Endodermal cell (in vitro differentiated cells): ENCODE results near the gene EPC1. TPM values are rescaled to one million over a fixed set of nuclear protein-coding genes. Genes with fewer than 3 reads are reported as not detected.

Experiments
- DNase-seq: peaks from one replicate; pipeline ENCODE4 v3.0.0-alpha.2; 2017
- H3K27ac ChIP-seq: 2 replicates; pipeline ENCODE4 v1.5.1; 2013; ENCODE audit warnings: mild to moderate bottlenecking, low read depth, low read length, moderate library complexity
- H3K27me3 ChIP-seq: 2 replicates; pipeline ENCODE4 v1.6.1; 2013; ENCODE audit warnings: mild to moderate bottlenecking, low read length, moderate library complexity; ENCODE audit not compliant: insufficient read depth, control insufficient read depth, poor library complexity, severe bottlenecking
- H3K36me3 ChIP-seq: 2 replicates; pipeline ENCODE4 v1.7.0; 2013; ENCODE audit warnings: mild to moderate bottlenecking, low read length, moderate library complexity; ENCODE audit not compliant: control insufficient read depth, insufficient read depth
- H3K4me1 ChIP-seq: one replicate; pipeline ENCODE4 v1.7.0; 2013; ENCODE audit warnings: low read length; ENCODE audit not compliant: control insufficient read depth, insufficient read depth
- H3K4me3 ChIP-seq: 2 replicates; pipeline ENCODE4 v1.5.1; 2013; ENCODE audit warnings: mild to moderate bottlenecking, low read length, moderate library complexity
- H3K9ac ChIP-seq: 2 replicates; pipeline ENCODE4 v1.6.1; 2013; ENCODE audit warnings: mild to moderate bottlenecking, low read length, moderate library complexity; ENCODE audit not compliant: poor library complexity, severe bottlenecking; ENCODE audit errors: extremely low read depth
- H3K9me3 ChIP-seq: 2 replicates; pipeline ENCODE4 v1.6.1; 2013; ENCODE audit warnings: mild to moderate bottlenecking, low read length, moderate library complexity; ENCODE audit not compliant: control insufficient read depth
- H3K27ac Mint-ChIP-seq: 2 replicates; pipeline ENCODE4 v1.8.0; 2020; ENCODE audit warnings: mixed read lengths
- H3K27me3 Mint-ChIP-seq: 2 replicates; pipeline ENCODE4 v1.8.0; 2021; ENCODE audit warnings: mild to moderate bottlenecking, mixed read lengths; ENCODE audit not compliant: insufficient read depth
- H3K36me3 Mint-ChIP-seq: 2 replicates; pipeline ENCODE4 v1.8.0; 2020; ENCODE audit warnings: low read depth, mixed read lengths
- H3K4me1 Mint-ChIP-seq: 2 replicates; pipeline ENCODE4 v1.8.0; 2020; ENCODE audit warnings: mixed read lengths
- H3K4me3 Mint-ChIP-seq: 2 replicates; pipeline ENCODE4 v1.8.0; 2020; ENCODE audit warnings: mild to moderate bottlenecking, moderate library complexity, mixed read lengths
- H3K9me3 Mint-ChIP-seq: 2 replicates; pipeline ENCODE4 v1.8.0; 2020; ENCODE audit warnings: mild to moderate bottlenecking, mixed read lengths
- CTCF ChIP-seq: fragments of 200-600 bp; sonication (generic); conservative IDR thresholded peaks from 2 replicates; pipeline ENCODE4 v1.5.0; 2021; ENCODE audit warnings: antibody characterized with exemption, mild to moderate bottlenecking
- WGBS, 2 experiments: methylation state at CpG; one replicate each; pipeline versions ENCODE4 v1.1.5 to v1.1.7; 2013; ENCODE audit warnings: missing lambda C conversion rate in 2 of 2, mixed read lengths in 1 of 2; ENCODE audit not compliant: insufficient coverage in 1 of 2, insufficient read length in 1 of 2; 5-methylcytosine and 5-hydroxymethylcytosine counted together
- total RNA-seq, 2 donors: library from RNA; stranded (reverse); fragmentation: NEBNext Ultra II Directional in 1 of 2; extraction: Animal tissue kit (Norgen Biotek cat#: 25700) in 1 of 2; gene quantifications; 2 replicates in 1 of 2; 3 replicates in 1 of 2; pipeline ENCODE4 v1.2.1, GENCODE V29; 2021

Gene EPC1
- total RNA-seq, 2 donors from 2014 or later: 27.9 to 40.3 TPM

- 93 to 99% methylated on average over 5 to 7 of the region's 7 CpGs for WGBS, 2 experiments
- DNase-seq: no peak
- Histone ChIP-seq H3K4me3 (no peak overlapping the region), H3K36me3 (peaks cover 40% of the 10 kb centered on the region), H3K27ac (no peak overlapping the region), H3K27me3 (no peaks in the 10 kb centered on the region), H3K9ac (no peak overlapping the region), H3K9me3 (no peaks in the 10 kb centered on the region), H3K4me1 (no peaks in the 10 kb centered on the region)
- Mint-ChIP-seq H3K27me3 (no peaks in the 10 kb centered on the region), H3K4me3 (no peak overlapping the region), H3K9me3 (no peaks in the 10 kb centered on the region), H3K27ac (no peak overlapping the region), H3K4me1 (peaks cover 4% of the 10 kb centered on the region), H3K36me3 (peaks cover 53% of the 10 kb centered on the region)
- TF ChIP-seq CTCF: no peak
Observed at GRCh38 chr10:32299354-32299980, 47.5 kb downstream of the EPC1 start.

GRCh38 chr10:32298075-32298812 is 48.7 kb downstream of the EPC1 start:
- H3K27ac ChIP-seq: no peak overlapping the region
- H3K9ac ChIP-seq: no peak overlapping the region
- H3K9me3 Mint-ChIP-seq: no peaks in the 10 kb centered on the region
- no peak overlapping the region for H3K4me3 Mint-ChIP-seq
- no peak overlapping the region for H3K4me3 ChIP-seq
- no peaks in the 10 kb centered on the region for H3K4me1 ChIP-seq
- no peaks in the 10 kb centered on the region for H3K9me3 ChIP-seq
- WGBS, 2 experiments: 90 to 96% methylated on average over 9 to 11 of the region's 11 CpGs
- no peak overlapping the region for H3K27ac Mint-ChIP-seq
- no peaks in the 10 kb centered on the region for H3K27me3 Mint-ChIP-seq
- no peak for TF ChIP-seq CTCF
- no peak for DNase-seq
- peaks cover 45% of the 10 kb centered on the region for H3K36me3 Mint-ChIP-seq
- H3K36me3 ChIP-seq: peaks cover 34% of the 10 kb centered on the region
- H3K27me3 ChIP-seq: no peaks in the 10 kb centered on the region
- peaks cover 4% of the 10 kb centered on the region for H3K4me1 Mint-ChIP-seq

- Histone ChIP-seq H3K9me3 (no peaks in the 10 kb centered on the region), H3K4me3 (no peak overlapping the region), H3K27me3 (no peaks in the 10 kb centered on the region), H3K27ac (no peak overlapping the region), H3K4me1 (no peaks in the 10 kb centered on the region), H3K36me3 (peaks cover 49% of the 10 kb centered on the region), H3K9ac (no peak overlapping the region)
- H3K27ac Mint-ChIP-seq: no peak overlapping the region
- WGBS, 2 experiments: 96 to 100% methylated on average over 1 to 2 of the region's 2 CpGs
- no peaks in the 10 kb centered on the region for H3K27me3 Mint-ChIP-seq
- H3K4me1 Mint-ChIP-seq: peaks cover 4% of the 10 kb centered on the region
- no peak for DNase-seq
- no peaks in the 10 kb centered on the region for H3K9me3 Mint-ChIP-seq
- H3K4me3 Mint-ChIP-seq: no peak overlapping the region
- no peak for TF ChIP-seq CTCF
- H3K36me3 Mint-ChIP-seq: peaks cover 38% of the 10 kb centered on the region
Observed at GRCh38 chr10:32295027-32295426, 51.9 kb downstream of the EPC1 start.
